ENCODE measurements around the gene C22orf15. TPM values are rescaled to one million over a fixed set of nuclear protein-coding genes. Genes with fewer than 3 reads are reported as not detected.

C22orf15 gene
- total RNA-seq, 2 experiments from 2014 or later = 0.49 to 0.84 TPM

- no peak overlapping the region for H3K4me3 Mint-ChIP-seq
- intact Hi-C loops (cut with DNase I, micrococcal nuclease) = no loop called here
- DNase-seq (no peak), ATAC-seq (ENCODE audit: poor library complexity) (no peak)
- no peak for TF ChIP-seq CTCF (IDR thresholded peaks at IDR 0.05)
- CTCF ChIA-PET = no interaction called here
- H3K4me1 Mint-ChIP-seq (ENCODE audit: low read depth) = no peaks in the 10 kb centered on the region
- Histone ChIP-seq H3K27ac (ENCODE audit: low read depth in 1 of 2, low read length in 2 of 2) (no peak overlapping the region), H3K4me3 (ENCODE audit: low read length) (no peak overlapping the region), H3K4me1 (ENCODE audit: insufficient read depth, low read length) (no peaks in the 10 kb centered on the region), H3K27me3 (ENCODE audit: control insufficient read depth in 1 of 2, insufficient read depth in 2 of 2, low read length in 2 of 2) (no peaks in the 10 kb centered on the region), H3K9me3 (ENCODE audit: control insufficient read depth in 1 of 2, insufficient read depth in 1 of 2, low read length in 2 of 2) (no peaks in the 10 kb centered on the region), H3K36me3 (ENCODE audit: insufficient read depth, low read length) (peaks cover 27% of the 10 kb centered on the region)
- POLR2A ChIA-PET = interaction anchor here (0.6 kb wide), 1 partner anchor 9 kb away, joined by 3 read pairs; no protein-coding TSS in a partner anchor
- H3K36me3 Mint-ChIP-seq (ENCODE audit: low read depth) = peaks cover 50% of the 10 kb centered on the region
- no peaks in the 10 kb centered on the region for H3K27me3 Mint-ChIP-seq
- H3K9me3 Mint-ChIP-seq = no peaks in the 10 kb centered on the region
- H3K27ac Mint-ChIP-seq = no peak overlapping the region
Observed at GRCh38 chr22:23812378-23812777, 49.6 kb downstream of the C22orf15 start.

Other genes starting within 250 kb of the C22orf15 start
- gene IGLL1, start 182.7 kb upstream of the C22orf15 start, total RNA-seq = not detected
- 1 to 10 TPM; 1.7 to 2.2 TPM for gene DRICH1, start 130.7 kb upstream of the C22orf15 start, total RNA-seq
- gene RGL4, start 72.0 kb upstream of the C22orf15 start, total RNA-seq = 10 to 100 TPM; 24.6 to 24.8 TPM
- gene ZNF70, start 11.9 kb upstream of the C22orf15 start, total RNA-seq = 1 to 10 TPM; 1.3 to 1.9 TPM
- not detected for gene VPREB3, start 8.6 kb upstream of the C22orf15 start, total RNA-seq
- 10 to 100 TPM; 34.4 to 43.0 TPM for gene CHCHD10, start 5.0 kb downstream of the C22orf15 start, total RNA-seq
- gene MMP11, start 9.9 kb downstream of the C22orf15 start, total RNA-seq = 1 to 10 TPM; 2.3 to 2.4 TPM
- 10 to 100 TPM; 40.3 to 41.7 TPM for gene SMARCB1, start 24.0 kb downstream of the C22orf15 start, total RNA-seq
- under 1 TPM; 0.66 to 0.98 TPM for gene DERL3, start 76.0 kb downstream of the C22orf15 start, total RNA-seq
- gene SLC2A11, start 94.9 kb downstream of the C22orf15 start, total RNA-seq = 10 to 100 TPM in 1 of 2 experiments, 1 to 10 TPM in 1; 9.9 to 11.5 TPM
- gene MIF, start 131.4 kb downstream of the C22orf15 start, total RNA-seq = 100 to 1,000 TPM; 213 to 226 TPM
- gene GSTT2B, start 198.2 kb downstream of the C22orf15 start, total RNA-seq = not detected
- gene DDTL, start 203.9 kb downstream of the C22orf15 start, total RNA-seq = 1 to 10 TPM; 3.5 to 3.8 TPM
- 10 to 100 TPM; 82.3 to 84.3 TPM for gene DDT, start 211.5 kb downstream of the C22orf15 start, total RNA-seq
- gene GSTT2, start 217.1 kb downstream of the C22orf15 start, total RNA-seq = not detected
- not detected for gene GSTT4, start 242.5 kb downstream of the C22orf15 start, total RNA-seq
- 100 to 1,000 TPM; 113 TPM for gene CABIN1, start 248.3 kb downstream of the C22orf15 start, total RNA-seq